ENCODE results near the gene FAS.

GRCh38 chr10:88989423-88989822 lies 1.2 kb upstream of the FAS start:
- TF ChIP-seq CTCF (IDR thresholded peaks at IDR 0.05) (no peak), POLR2A (IDR thresholded peaks at IDR 0.05) (no peak)
